Inflammatory macrophage treated with lipopolysaccharide for 4 hours (primary cell): ENCODE results near the gene TTLL11.
"Not testable (repeated sequence)": the region's sequence is repeated elsewhere in the genome, so short reads cannot be mapped to it uniquely, and the experiment has no call there.

Source experiments
- DNase-seq: peaks from one replicate; pipeline ENCODE4 v3.0.0-alpha.2; 2020

The TTLL11 gene

DNA sequence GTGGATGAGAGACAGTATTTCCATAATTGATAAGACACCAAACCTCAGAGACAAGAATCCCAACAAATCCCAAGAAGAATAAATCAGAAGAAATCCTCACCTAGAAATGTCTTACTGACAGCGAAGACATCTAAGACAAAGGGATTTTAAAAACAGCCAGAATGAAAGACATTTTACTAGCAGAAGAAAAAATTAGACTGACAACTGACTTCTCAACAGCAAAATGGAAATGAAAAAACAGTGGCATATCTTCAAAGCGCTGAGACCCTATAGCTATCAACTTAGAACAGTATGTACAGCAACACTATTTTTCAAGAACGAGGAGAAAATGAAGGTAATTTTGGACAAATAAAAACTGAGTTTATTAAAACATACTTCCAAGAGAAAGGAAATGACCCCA, 16.3 kb downstream of the TTLL11 start:
- DNase-seq = no peak

DNA sequence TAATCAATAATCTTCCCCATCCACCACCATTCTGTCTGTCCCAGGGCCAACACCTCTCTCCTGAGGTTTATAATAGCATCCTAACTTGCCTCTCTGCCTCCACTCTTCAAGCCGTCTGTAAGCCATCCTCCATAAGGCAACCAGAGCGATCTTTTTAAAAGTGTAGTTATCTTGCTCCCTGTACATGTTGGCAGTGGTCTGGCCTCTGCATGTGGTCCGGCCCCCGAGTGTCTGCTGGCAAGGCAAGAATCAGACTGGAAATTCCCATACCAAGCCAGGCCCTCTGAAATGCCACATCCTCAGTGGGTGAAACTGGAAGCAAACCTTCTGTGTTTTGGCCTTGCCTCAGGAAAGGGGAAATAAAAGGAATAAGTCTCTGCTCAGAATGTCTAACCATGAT, 17.0 kb downstream of the TTLL11 start:
- DNase-seq = peak; percentile 45

GRCh38 chr9:122075135-122076030, 17.7 kb downstream of the TTLL11 start:
- no peak for DNase-seq

- DNase-seq = no peak
Measured at GRCh38 chr9:122071715-122072114, 21.4 kb downstream of the TTLL11 start.

DNA sequence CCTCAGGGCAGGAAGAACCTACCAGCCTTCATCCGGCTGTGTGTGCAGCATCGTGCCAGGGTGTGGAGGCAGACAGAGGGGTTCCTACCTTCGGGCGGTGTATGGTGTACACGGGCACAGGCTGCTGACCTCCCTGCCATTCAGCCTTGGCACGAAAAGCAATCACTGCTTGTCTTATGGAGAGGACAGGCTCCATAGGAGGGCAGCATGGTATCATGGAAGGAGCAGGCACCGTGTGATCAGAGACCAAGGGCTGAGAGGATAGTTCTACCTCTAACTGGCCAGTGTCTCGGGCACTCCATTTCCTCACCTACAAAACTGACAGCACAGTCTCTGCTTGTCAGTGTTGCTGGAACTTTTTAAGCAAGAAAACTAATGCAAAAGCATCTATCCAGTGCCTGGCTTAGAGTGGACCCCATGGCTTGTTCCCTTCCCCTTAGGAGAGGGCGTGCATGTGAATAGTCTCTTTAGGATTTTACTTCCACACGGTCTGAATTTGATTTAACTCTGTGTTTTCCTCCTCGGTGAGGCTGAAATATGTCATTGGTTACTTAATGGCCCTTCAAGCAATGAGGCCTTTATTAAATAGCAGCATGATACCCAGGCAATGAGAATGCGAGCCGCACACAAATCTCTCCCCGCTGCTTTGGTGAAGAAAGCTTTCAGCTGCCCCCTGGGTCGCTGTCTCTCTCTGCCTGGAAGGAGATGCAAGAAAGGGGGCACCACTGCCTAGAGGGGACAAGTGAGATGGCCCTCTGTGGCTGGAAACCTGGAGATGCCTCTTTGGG, 22.2 kb downstream of the TTLL11 start:
- DNase-seq = no peak

GRCh38 chr9:122066680-122067079, 26.4 kb downstream of the TTLL11 start:
- DNase-seq = not testable (repeated sequence)

- DNase-seq = no peak
Measured at GRCh38 chr9:122065923-122066629, 27.0 kb downstream of the TTLL11 start.

GRCh38 chr9:122060481-122060880, 32.6 kb downstream of the TTLL11 start:
- DNase-seq = no peak

GRCh38 chr9:122059955-122060324, 33.2 kb downstream of the TTLL11 start:
- DNase-seq = no peak

GRCh38 chr9:122059214-122059954, 33.7 kb downstream of the TTLL11 start:
- DNase-seq = no peak

- DNase-seq = no peak
Measured at GRCh38 chr9:122058709-122059108, 34.4 kb downstream of the TTLL11 start.

DNA sequence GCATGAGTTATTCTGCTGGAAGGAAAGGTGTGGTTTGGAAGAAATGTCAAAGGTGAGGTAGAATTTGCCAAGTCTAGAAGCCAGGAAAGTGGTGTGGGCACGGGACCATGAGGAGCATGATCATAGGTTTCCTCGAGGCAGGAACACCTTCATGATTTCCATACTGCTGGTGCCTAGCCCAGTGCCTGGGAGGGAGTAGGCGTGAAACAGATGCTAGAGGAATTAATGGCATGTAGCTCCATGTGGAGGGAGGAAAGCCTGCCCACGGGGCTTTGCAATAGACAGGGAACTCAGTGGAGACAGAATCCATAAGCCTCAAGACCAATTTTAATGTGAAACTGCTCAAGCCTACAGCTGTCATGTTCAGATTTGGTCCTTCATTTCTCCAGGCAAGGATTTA, 35.1 kb downstream of the TTLL11 start:
- DNase-seq = no peak

GRCh38 chr9:122057211-122057610, 35.9 kb downstream of the TTLL11 start:
- no peak for DNase-seq

GRCh38 chr9:122056484-122056883, 36.6 kb downstream of the TTLL11 start:
- DNase-seq = no peak

GRCh38 chr9:122055701-122056100, 37.4 kb downstream of the TTLL11 start:
- DNase-seq = peak; percentile 45

DNA sequence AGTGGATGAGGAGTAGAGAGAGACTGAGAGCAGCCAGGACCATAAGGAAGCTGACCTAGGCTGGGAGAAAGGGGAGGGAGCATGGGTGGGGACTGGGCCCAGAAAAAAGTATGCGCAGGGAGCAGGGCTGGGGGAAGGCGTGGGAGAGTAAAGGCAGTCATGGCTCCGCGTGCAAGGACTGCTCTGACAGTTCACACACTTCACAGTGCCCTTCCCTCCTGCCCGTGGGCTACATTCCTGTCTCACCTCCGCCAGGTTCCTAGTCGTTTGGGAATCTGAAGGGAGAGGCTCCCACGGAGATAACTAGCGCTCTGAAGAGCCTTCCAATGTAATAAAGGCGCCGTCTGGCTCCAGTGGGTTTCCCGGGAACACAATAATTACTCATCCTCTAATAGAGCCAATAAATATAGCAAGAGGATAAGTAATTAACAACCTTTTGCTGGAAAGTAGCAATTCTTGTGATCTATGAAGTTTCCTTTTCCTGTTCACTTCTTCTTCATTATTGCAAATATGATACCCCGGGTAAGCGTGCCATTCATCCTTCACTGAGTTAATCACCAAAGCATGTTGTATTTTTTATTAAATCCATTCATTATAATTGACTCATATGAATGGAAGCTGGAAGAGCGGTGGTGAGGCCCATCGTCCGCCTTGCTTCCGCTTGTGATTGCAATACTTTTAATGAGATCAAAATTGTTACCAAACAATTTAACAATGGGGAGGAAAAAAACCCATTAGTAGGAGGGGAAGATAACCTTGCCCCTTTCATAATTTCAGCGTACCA, 39.3 kb downstream of the TTLL11 start:
- no peak for DNase-seq

DNA sequence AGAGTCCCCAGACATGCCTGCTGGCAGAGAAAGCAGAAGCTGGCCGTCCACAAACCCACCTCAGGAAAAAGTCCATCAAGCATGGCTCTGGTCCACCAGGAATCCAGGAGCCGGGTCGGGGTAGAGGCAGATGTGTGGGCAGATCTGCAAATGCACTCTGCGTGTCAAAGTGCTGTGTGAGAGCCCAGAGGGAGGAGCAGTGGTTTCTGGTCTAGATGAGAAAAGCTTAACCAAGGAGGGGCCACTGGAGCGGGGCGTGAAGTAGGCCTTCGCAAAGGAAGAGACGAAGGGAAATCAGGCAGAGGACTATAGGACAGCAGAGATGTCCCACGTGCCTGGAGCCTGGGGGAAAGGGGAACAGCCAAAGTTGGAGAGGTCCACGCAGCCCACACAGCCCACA, 40.0 kb downstream of the TTLL11 start:
- DNase-seq = no peak

DNA sequence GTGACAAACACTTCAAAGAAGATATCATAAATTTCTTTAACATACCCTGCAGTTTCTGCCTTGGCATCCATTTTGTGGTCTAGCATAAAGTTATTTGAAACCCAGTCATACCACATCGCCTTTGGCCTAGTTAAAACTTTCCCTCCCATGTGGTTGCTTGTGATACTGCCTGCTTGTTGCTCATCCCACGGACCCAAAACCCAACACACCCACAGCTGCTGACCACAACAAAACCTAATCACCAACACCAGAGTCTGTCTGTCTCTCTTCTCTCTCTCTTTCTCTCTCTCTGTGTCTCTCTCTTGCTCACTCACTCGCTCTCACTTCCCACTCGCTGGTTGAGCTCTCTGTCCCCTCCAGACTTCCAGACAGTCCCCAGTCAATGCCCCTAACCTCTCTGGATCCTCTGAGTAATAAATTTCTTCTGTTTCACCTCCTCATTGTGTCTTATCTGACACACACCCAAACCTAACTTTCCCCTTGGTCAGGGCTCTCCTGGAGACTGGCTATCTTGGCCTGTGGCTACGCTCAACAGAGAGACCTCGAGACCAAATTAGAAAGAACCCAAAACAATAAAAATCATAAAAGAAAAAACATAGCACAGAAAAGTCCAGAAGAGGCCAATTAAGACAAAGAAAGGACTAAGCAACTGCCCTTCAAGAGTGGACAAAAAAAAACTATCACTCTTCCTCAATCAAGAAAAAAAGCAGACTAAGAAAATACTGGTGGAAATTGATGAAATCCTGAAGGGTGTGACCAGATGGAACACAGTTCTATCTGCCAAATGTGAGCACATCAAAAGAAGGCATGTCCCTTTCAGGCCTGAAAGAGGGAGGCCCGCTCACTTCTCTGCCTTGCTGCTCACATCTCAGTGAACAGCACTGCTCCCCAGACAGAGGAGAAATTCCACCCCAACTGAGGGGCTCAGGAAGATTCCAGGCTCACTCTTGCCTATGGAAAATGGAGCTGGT, 41.5 kb downstream of the TTLL11 start:
- peak; percentile 10 for DNase-seq

DNA sequence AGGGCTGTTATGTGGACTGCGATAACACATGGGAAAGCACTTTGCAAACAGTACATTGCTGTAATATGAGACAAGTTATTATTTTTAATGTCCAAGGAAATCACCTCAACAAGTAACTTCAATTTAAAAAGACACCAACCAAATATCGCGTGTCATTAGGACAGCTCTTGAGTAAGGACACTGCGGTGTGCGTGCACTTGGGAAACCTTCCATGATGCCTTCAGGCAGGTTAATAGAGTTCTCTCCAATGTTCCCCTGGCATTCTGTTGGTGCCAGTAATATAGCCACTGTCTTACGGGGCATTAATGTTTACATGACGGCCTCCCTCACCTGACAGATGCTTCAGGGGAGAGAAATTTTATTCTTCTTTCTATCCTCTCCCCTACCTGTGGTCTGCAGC, 42.9 kb downstream of the TTLL11 start:
- no peak for DNase-seq

DNA sequence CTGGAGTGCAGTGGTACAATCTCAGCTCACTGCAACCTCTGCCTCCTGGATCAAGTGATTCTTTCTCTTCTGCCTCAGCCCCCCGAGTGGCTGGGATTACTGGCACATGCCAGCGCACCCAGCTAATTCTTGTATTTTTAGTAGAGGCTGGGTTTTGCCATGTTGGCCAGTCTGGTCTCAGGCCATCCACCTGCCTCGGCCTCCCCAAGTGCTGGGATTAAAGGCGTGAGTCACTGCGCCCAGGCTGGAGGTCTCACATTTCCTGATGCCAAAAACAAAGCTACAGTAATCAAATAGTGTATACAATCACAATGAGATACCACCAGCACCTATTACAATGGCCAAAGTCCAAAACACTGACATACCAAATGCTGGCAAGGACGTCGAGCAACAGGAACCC, 51.1 kb downstream of the TTLL11 start:
- no peak for DNase-seq
